Skin of body (tissue), 2 donors: Measurements from ENCODE around the gene MYADM. TPM values are rescaled to one million over a fixed set of nuclear protein-coding genes. Genes with fewer than 3 reads are reported as not detected.

ENCODE experiments used
- DNase-seq: peaks from one replicate; lab custom pipeline; 2025; lab: John Stamatoyannopoulos, UW
- total RNA-seq: library from RNA; depleted of rRNA; stranded (reverse); fragments of >200 nt; gene quantifications from one replicate; pipeline ENCODE4 v1.2.3, GENCODE V29; 2014

The MYADM gene
- total RNA-seq, 1 donor from 2014 or later, result 16.1 TPM

DNA sequence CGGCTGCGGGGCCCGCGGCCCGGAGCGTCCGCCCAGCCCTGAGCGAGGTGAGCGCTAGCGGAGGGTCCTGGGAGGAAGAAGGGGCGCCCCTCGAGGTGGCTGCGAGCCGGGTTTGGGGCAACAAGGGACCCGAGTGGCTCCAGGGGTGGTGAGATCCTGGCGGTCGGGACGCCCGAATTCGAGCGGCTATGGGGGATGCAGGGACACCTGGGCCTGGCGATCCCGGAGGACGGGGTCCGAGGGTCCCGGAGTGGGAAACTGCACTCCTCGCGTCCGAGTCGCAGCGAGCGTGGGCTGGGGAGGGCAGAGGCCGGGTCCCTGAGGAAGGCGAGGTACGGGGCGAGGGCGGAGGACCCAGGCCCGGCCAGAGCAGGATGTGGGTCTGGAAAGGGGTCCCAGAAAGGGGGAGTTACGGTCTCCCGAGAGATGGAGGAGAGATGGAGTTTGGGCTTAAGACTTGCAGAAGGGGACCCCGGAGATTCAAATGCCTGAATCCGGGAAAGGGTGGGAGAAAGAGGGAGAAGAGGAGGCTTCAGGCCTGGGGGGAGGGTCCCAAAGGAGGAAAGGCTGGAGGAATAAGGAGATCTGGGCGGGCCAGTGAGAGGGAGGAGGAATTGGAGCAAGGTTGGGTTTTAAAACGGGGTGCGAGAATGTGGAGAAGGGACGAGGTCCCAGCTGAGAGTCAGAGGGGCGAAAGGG, 41.9 kb downstream of the MYADM start:
- DNase-seq, result no peak

DNA sequence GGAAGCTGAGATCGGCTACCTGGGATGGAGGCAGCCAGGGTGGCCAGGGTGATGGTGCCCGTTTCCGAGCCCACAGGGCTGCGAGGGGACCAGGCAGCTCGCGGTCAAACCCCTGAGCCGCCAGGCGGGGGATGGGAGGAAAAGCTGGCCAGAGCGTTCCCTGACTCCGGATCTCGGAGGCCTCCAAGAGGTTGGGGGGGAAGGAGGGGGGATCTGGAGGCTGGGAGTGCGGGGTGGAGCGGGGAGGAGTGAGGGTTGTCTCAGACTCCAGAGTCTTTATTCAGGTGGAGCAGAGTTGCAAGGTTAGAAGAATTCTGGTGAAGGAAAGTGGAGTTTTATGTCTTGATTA, 42.5 kb downstream of the MYADM start:
- DNase-seq, result no peak

DNA sequence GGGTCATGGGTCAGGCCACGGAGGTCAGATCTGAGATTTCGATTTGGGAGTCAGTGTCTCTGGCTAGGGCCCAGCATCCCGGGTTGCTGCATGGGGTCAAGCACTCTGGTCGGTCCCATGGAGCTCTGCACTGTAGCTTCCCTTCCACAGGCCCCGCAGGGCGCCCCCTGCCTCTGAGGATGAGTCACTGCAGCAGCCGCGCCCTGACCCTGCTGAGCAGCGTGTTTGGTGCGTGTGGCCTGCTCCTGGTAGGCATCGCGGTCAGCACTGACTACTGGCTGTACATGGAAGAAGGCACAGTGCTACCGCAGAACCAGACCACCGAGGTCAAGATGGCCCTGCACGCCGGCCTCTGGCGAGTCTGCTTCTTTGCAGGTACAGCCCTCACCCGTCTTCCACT, 45.0 kb downstream of the MYADM start:
- no peak for DNase-seq

DNA sequence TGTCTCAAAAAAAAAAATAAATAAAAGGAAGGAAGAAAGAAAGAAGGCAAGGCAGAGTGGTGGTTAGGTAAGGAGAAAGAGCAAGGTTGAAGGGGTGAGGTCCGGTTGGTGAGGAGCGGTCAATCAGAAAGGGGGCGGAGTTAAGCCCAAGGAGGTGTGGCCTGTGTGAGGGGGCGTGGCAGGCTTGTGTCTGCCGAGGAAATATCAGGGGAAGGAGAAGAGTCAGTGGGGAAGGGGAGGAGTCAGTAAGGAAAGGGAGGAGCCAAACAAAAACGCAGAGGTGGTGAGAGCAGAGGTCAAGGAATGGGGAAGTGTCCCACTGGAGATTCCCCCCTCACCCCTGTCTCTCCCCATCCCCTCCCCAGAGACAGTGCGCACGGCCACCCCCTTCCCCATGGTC, 47.3 kb downstream of the MYADM start:
- DNase-seq, result no peak

DNA sequence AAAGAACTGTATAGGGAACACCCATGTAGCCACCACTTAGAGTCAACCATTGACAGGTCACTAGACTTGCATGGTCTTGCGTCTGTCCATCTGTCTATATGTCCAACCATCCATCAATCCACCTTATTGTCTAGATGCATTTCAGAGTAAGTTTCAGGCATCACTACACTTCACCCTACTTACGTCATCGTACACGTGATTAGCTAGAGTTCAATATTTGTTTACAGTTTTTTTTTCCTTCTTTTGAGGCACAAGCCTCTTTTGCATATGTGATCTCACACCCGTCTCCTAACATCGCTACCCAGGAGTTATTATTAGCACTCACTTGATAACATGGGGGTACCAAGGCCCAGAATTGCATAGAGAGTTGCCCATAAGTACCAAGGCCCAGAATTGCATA, 48.3 kb downstream of the MYADM start:
- DNase-seq, result no peak

DNA sequence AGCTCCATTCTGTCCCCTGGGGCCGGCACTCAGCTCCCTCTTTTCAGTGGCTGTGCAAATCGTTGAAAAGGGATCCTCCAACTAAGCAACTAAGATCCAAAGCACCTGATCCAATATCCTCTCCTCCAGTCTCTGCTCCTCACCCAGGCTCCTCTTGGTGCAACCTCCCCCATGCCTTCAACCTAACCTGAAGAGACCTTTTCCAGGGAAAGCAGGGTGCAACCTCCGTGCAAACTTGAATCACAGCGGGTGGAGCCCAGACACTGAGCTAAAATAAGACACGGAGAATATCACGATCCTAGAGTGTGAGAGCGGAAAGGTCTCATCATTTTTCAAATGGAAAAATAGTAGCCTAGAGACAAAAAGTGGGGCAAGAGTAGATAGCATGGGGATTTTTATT, 49.7 kb downstream of the MYADM start:
- no peak for DNase-seq

Other genes starting within 250 kb of the MYADM start
- not detected for gene DPRX, start 235.9 kb upstream of the MYADM start, total RNA-seq
- 0.99 TPM for gene NLRP12, start 43.6 kb upstream of the MYADM start, total RNA-seq
- 0.20 TPM for gene PRKCG, start 14.3 kb downstream of the MYADM start, total RNA-seq
- not detected for gene CACNG7, start 41.4 kb downstream of the MYADM start, total RNA-seq
- gene CACNG8, start 95.1 kb downstream of the MYADM start, total RNA-seq, result under 0.01 TPM
- 0.79 TPM for gene CACNG6, start 123.8 kb downstream of the MYADM start, total RNA-seq
- 1.7 TPM for gene VSTM1, start 196.0 kb downstream of the MYADM start, total RNA-seq
- 0.20 TPM for gene TARM1, start 213.5 kb downstream of the MYADM start, total RNA-seq
- gene OSCAR, start 232.9 kb downstream of the MYADM start, total RNA-seq, result 1.4 TPM
- 6.8 TPM for gene NDUFA3, start 235.0 kb downstream of the MYADM start, total RNA-seq
- 5.4 TPM for gene TFPT, start 247.8 kb downstream of the MYADM start, total RNA-seq
- gene PRPF31, start 247.9 kb downstream of the MYADM start, total RNA-seq, result 27.2 TPM